ENCODE measurements around the gene MAP3K13.
"Not testable (repeated sequence)": the region's sequence is repeated elsewhere in the genome, so short reads cannot be mapped to it uniquely, and the experiment has no call there.

The MAP3K13 gene

GRCh38 chr3:185460719-185461350 is 97.9 kb downstream of the MAP3K13 start:
- peak; percentile 62 for DNase-seq

GRCh38 chr3:185465471-185465870 is 102.5 kb downstream of the MAP3K13 start:
- no peak for DNase-seq

GRCh38 chr3:185466123-185466522 is 103.2 kb downstream of the MAP3K13 start:
- DNase-seq = not testable (repeated sequence)

GRCh38 chr3:185469542-185469941 is 106.6 kb downstream of the MAP3K13 start:
- no peak for DNase-seq

GRCh38 chr3:185470323-185470722 is 107.4 kb downstream of the MAP3K13 start:
- no peak for DNase-seq

- DNase-seq = no peak
Measured at GRCh38 chr3:185473290-185473815, 110.4 kb downstream of the MAP3K13 start.

GRCh38 chr3:185474922-185475321 is 112.0 kb downstream of the MAP3K13 start:
- not testable (repeated sequence) for DNase-seq

- no peak for DNase-seq
Measured at GRCh38 chr3:185477316-185477715, 114.4 kb downstream of the MAP3K13 start.

- DNase-seq = no peak
Measured at GRCh38 chr3:185479373-185479945, 116.5 kb downstream of the MAP3K13 start.

- DNase-seq = no peak
Measured at GRCh38 chr3:185484296-185484695, 121.4 kb downstream of the MAP3K13 start.

- DNase-seq = no peak
Measured at GRCh38 chr3:185486394-185486793, 123.5 kb downstream of the MAP3K13 start.

- no peak for DNase-seq
Measured at GRCh38 chr3:185488465-185488864, 125.5 kb downstream of the MAP3K13 start.

GRCh38 chr3:185489462-185489861 is 126.5 kb downstream of the MAP3K13 start:
- no peak for DNase-seq

- DNase-seq = no peak
Measured at GRCh38 chr3:185490241-185490640, 127.3 kb downstream of the MAP3K13 start.

- DNase-seq = peak; percentile 93
Measured at GRCh38 chr3:185498503-185499396, 135.8 kb downstream of the MAP3K13 start, which contains the start of gene TMEM41A. Gene TMEM41A, minus strand, starts transcription at chr3:185499035. Its CDS starts 74 bp downstream, at chr3:185498961.

- no peak for DNase-seq
Measured at GRCh38 chr3:185502987-185503386, 140.1 kb downstream of the MAP3K13 start.

- no peak for DNase-seq
Measured at GRCh38 chr3:185503521-185503920, 140.6 kb downstream of the MAP3K13 start.

GRCh38 chr3:185504636-185505035 is 141.7 kb downstream of the MAP3K13 start:
- no peak for DNase-seq

- no peak for DNase-seq
Measured at GRCh38 chr3:185507883-185508282, 144.9 kb downstream of the MAP3K13 start.

- no peak for DNase-seq
Measured at GRCh38 chr3:185508335-185508991, 145.5 kb downstream of the MAP3K13 start.

- no peak for DNase-seq
Measured at GRCh38 chr3:185511711-185512110, 148.8 kb downstream of the MAP3K13 start.

GRCh38 chr3:185517387-185518130 is 154.6 kb downstream of the MAP3K13 start:
- DNase-seq = no peak

All from hematopoietic multipotent progenitor cell treated with erythropoietin and hydrocortisone succinate and interleukin-3 and kit ligand, for 6 days (in vitro differentiated cells).